Activated T-helper 1 cell treated with anti-CD3 and anti-CD28 coated beads, Interleukin-2, amount 50 U/mL, for 16 hours (primary cell): ENCODE results near the gene DPP6.
"Not testable (repeated sequence)": the region's sequence is repeated elsewhere in the genome, so short reads cannot be mapped to it uniquely, and the experiment has no call there.

Experiments used
- DNase-seq, 2 donors: peaks; one replicate each; pipeline ENCODE4 v3.0.0-alpha.2; 2020; ENCODE audit warnings: low read depth in 1 of 2, low spot score in 1 of 2

The DPP6 gene

GRCh38 chr7:154916856-154917807, 864.9 kb downstream of the DPP6 start:
- DNase-seq = no peak

DNA sequence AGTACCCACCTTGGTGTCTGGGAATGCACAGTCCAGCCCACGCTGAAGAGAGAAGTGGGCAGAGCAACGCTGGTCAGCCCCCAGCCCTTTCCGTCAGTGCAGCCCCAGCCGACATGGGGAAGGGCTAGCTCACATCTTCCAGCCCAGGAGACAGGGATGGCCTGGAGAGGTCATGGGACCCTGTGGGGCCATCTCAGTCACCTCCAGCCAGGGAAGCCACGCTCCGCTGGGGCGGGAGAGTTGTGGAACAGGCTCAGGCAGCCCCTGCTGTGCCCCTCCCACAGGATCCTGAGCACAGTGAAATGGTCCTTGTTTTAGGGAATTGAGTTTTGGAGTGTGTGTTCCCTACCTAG, 865.6 kb downstream of the DPP6 start:
- DNase-seq = no peak

DNA sequence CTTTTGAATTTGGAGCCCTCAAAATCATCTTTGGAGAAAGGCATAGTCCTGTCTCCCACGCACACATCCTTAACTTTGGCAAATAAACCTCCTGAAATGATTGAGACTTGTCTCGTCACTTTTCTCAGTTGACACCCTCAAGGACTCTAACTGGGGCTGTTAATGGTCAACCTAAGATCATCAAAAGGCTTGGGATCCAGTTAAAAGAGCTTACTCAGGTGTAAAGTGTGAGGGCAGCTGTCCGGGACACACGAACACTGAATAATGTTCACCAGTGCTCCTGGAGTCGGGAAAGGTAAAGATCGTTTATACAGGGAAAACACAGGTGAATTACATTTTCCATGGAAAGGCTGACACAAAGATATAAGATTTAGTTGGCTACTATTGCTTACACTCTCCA, 866.1 kb downstream of the DPP6 start:
- DNase-seq = no peak

- DNase-seq = no peak
Observed at GRCh38 chr7:154918741-154919140, 866.5 kb downstream of the DPP6 start.

GRCh38 chr7:154919344-154920225, 867.4 kb downstream of the DPP6 start:
- no peak for DNase-seq

DNA sequence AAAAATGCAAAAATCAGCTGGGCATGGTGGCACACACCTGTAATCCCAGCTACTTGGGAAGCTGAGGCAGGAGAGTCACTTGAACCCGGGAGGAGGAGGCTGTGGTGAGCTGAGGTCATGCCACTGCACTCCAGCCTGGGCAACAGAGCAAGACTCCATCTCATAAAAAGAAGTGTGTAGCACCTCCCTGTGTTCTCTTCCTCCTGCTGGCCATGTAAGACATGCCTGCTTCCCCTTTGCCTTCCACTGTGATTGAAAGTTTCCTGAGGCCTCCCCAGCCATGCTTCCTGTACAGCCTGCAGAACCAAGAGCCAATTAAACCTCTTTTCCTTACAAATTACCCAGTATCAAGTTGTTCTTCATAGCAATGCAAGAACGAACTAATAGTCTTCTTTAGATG, 870.3 kb downstream of the DPP6 start:
- not testable (repeated sequence) for DNase-seq

DNA sequence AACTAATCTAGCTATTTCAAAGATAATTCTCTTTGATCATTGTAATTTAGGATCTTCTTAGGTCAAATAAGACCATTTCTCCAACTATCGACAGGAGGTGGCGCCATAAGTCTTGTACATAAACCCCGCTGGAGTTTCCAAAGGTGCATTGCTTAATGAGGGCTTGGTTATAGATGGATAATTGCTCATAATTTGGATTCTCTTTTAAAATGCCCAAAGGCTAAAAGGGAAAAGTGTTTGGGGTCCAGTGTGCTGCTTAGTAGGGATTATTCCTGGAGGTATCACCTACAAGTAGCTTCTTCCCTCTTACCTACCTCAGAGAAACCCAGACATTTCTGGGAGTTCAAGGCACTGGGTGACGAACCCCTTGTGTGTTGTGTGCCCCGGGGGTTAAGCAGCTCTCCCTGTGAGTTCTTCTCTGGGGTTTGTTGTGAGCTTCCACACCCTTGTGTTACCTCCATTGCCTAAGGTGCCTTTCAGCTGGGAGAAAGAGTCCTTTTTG, 875.5 kb downstream of the DPP6 start:
- peak; percentile 47 to 49 for DNase-seq

DNA sequence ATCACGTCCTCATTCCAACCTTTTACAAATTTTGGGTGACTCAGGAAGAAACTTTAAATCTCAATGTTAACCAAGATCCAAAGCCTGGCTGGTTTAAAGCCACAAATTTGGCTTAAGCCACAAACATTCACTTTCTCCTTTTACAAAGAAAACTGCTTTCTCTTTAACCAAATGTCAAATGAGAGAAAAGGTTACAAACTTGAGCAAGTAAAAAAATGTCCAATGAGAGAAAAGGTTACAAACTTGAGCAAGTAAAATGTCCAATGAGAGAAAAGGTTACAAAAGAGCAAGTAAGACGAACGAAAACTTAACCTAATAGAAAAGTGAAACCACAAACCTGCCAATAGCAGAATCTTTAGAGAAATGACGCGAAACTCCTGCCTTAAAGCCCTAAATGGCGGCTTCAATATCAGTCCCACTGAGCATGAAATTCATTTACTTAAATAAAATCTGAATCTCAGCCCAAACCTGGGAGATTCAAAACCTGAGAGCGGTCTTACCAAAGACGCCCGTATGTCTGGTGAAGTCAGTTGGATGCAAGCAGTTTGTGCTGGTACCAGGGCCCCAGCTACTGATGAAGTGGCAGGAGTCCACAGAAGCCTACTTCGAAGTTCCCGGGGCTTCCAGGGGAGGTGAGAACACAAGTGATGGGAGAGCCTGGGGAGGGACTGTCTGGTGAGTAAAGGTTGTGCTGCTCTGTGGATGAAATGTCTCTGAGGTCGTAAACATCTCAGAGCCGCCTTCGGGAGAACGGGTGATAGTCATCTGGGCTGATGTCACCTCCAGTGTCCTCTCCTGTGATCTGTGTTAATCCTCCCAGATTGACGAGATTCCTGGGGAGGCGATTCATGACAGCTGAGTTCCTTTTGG, 876.2 kb downstream of the DPP6 start:
- DNase-seq = no peak

- no peak for DNase-seq
Observed at GRCh38 chr7:154929006-154929726, 877.0 kb downstream of the DPP6 start.

GRCh38 chr7:154931906-154932305, 879.7 kb downstream of the DPP6 start:
- DNase-seq = no peak

DNA sequence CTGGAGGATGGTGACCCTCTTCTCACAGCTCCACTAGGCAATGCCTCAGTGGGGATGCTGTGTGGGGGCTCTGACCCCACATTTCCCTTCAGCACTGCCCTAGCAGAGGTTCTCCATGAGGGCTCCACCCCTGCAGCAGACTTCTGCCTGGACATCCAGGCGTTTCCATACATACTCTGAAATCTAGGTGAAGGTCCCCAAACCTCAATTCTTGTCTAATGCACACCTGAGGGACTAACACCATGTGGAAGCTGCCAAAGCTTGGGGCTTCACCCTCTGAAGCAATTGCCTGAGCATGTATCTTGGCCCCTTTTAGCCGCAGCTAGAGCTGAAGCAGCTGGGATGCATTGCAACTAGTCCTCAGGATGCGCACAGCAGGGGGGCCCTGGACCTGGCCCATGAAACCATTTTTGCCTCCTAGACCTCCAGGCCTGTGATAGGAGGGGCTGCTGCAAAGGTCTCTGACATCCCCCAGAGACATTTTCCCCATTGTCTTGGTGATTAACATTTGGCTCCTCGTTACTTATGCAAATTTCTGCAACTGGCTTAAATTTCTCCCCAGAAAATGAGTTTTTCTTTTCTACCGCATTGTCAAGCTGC, 882.3 kb downstream of the DPP6 start:
- not testable (repeated sequence) for DNase-seq

- no peak for DNase-seq
Observed at GRCh38 chr7:154937837-154938236, 885.6 kb downstream of the DPP6 start.

GRCh38 chr7:154942691-154943090, 890.5 kb downstream of the DPP6 start:
- no peak for DNase-seq
